GM18861 (cell line): ENCODE results near the gene GATC.

ENCODE experiments used
- ATAC-seq: cut with Tn5 transposase; IDR thresholded peaks from one replicate; pipeline ENCODE4 v1.9.1; 2021; ENCODE audit not compliant: unreplicated experiment

GATC gene

GRCh38 chr12:120496413-120497340, 50.4 kb downstream of the GATC start:
- ATAC-seq, result peak; percentile 11

- no peak for ATAC-seq
Measured at GRCh38 chr12:120497524-120498150, 51.4 kb downstream of the GATC start.

GRCh38 chr12:120498870-120499515, 52.7 kb downstream of the GATC start:
- no peak for ATAC-seq

- no peak for ATAC-seq
Measured at GRCh38 chr12:120500581-120500980, 54.3 kb downstream of the GATC start.

GRCh38 chr12:120504587-120504986, 58.3 kb downstream of the GATC start:
- ATAC-seq, result no peak

- no peak for ATAC-seq
Measured at GRCh38 chr12:120508537-120508936, 62.3 kb downstream of the GATC start.
